MCF 10A (cell line): ENCODE data around the gene ACADVL. TPM values are rescaled to one million over a fixed set of nuclear protein-coding genes. Genes with fewer than 3 reads are reported as not detected.
"Not testable (repeated sequence)": the region's sequence is repeated elsewhere in the genome, so short reads cannot be mapped to it uniquely, and the experiment has no call there.

Source experiments
- BruUV-seq: library from RNA; stranded (reverse); fragments of 400-500 nt; replicated peaks from 2 replicates; lab custom pipeline; 2021; lab: Mats Ljungman, UMichigan
- CTCF ChIA-PET: fragments of 300-600 bp; sonication (Branson Sonifier 250); formaldehyde crosslinking; extraction: SDS; loops from one replicate; lab custom pipeline; 2021; ENCODE audit warnings: antibody characterized with exemption, inconsistent platforms; lab: Yijun Ruan, JAX
- POLR2A ChIA-PET: fragments of 300-600, 350-650 bp; sonication (Branson Sonifier 250); formaldehyde crosslinking; extraction: SDS; loops from one replicate; lab custom pipeline; 2020; ENCODE audit warnings: antibody characterized with exemption, inconsistent platforms; lab: Yijun Ruan, JAX
- DNase-seq: peaks from one replicate; pipeline ENCODE4 v3.0.0-alpha.2; 2018; ENCODE audit not compliant: unreplicated experiment
- H3K27ac Mint-ChIP-seq: one replicate; pipeline ENCODE4 v1.8.0; 2022; ENCODE audit warnings: mild to moderate bottlenecking, low read depth, mixed read lengths; ENCODE audit not compliant: unreplicated experiment
- H3K27me3 Mint-ChIP-seq: one replicate; pipeline ENCODE4 v1.8.0; 2022; ENCODE audit warnings: mixed read lengths; ENCODE audit not compliant: insufficient read depth, unreplicated experiment
- H3K36me3 Mint-ChIP-seq: one replicate; pipeline ENCODE4 v1.8.0; 2022; ENCODE audit warnings: mild to moderate bottlenecking, moderate library complexity, mixed read lengths; ENCODE audit not compliant: insufficient read depth, unreplicated experiment
- H3K4me1 Mint-ChIP-seq: one replicate; pipeline ENCODE4 v1.8.0; 2022; ENCODE audit warnings: mixed read lengths; ENCODE audit not compliant: insufficient read depth, unreplicated experiment
- H3K4me3 Mint-ChIP-seq: one replicate; pipeline ENCODE4 v1.8.0; 2022; ENCODE audit warnings: mild to moderate bottlenecking, moderate library complexity, mixed read lengths; ENCODE audit not compliant: unreplicated experiment
- H3K9me3 Mint-ChIP-seq: one replicate; pipeline ENCODE4 v1.8.0; 2022; ENCODE audit warnings: mixed read lengths; ENCODE audit not compliant: unreplicated experiment
- intact Hi-C: fragments of 100-400 bp; cut with micrococcal nuclease; formaldehyde crosslinking; loops from 2 replicates; pipeline ENCODE4 v1.14.1; 2022
- total RNA-seq: library from RNA; stranded (reverse); gene quantifications from 2 replicates; pipeline ENCODE4 v1.2.3, GENCODE V29; 2022
- TF ChIP-seq, protein P1 (sequence below): fragments of 200-600 bp; IDR thresholded peaks from one replicate; pipeline ENCODE4 v1.8.0; 2022; ENCODE audit warnings: antibody characterized with exemption, mild to moderate bottlenecking; ENCODE audit not compliant: unreplicated experiment

The ACADVL gene
- total RNA-seq, 1 experiment from 2014 or later = 413 TPM

GRCh38 chr17:7242717-7243452, 23.1 kb downstream of the ACADVL start:
- peak; percentile 92 for DNase-seq
- Mint-ChIP-seq H3K4me3 (peak overlapping the region; percentile 100), H3K27me3 (no peaks in the 10 kb centered on the region), H3K36me3 (peaks cover 93% of the 10 kb centered on the region), H3K27ac (peak overlapping the region; percentile 99), H3K4me1 (peaks cover 25% of the 10 kb centered on the region), H3K9me3 (no peaks in the 10 kb centered on the region)
- ChIA-PET POLR2A (interaction anchor here (0.6 to 14.3 kb wide), 27 partner anchors 7 to 914 kb away, joined by 3 to 278 read pairs (median 5); partner anchors contain the start of genes ACADVL, CD68, CTDNEP1 and DLG4), CTCF (interaction anchor here (1.3 to 1.9 kb wide), 2 partner anchors 9 to 53 kb away, joined by 4 to 9 read pairs; partner anchors contain the start of gene DVL2)
- intact Hi-C loops = no loop called here
- BruUV-seq = no TSS peak
- TF ChIP-seq, protein P1, sequence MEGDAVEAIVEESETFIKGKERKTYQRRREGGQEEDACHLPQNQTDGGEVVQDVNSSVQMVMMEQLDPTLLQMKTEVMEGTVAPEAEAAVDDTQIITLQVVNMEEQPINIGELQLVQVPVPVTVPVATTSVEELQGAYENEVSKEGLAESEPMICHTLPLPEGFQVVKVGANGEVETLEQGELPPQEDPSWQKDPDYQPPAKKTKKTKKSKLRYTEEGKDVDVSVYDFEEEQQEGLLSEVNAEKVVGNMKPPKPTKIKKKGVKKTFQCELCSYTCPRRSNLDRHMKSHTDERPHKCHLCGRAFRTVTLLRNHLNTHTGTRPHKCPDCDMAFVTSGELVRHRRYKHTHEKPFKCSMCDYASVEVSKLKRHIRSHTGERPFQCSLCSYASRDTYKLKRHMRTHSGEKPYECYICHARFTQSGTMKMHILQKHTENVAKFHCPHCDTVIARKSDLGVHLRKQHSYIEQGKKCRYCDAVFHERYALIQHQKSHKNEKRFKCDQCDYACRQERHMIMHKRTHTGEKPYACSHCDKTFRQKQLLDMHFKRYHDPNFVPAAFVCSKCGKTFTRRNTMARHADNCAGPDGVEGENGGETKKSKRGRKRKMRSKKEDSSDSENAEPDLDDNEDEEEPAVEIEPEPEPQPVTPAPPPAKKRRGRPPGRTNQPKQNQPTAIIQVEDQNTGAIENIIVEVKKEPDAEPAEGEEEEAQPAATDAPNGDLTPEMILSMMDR = no peak

GRCh38 chr17:7243453-7243729, 23.7 kb downstream of the ACADVL start:
- no TSS peak for BruUV-seq
- TF ChIP-seq, protein P1 = no peak
- intact Hi-C loops = no loop called here
- POLR2A ChIA-PET = interaction anchor here (1.0 to 14.3 kb wide), 12 partner anchors 7 to 673 kb away, joined by 3 to 278 read pairs (median 8); partner anchors contain the start of genes ACADVL, CD68, CTDNEP1 and DLG4
- Mint-ChIP-seq H3K27ac (peak overlapping the region; percentile 99), H3K4me1 (peaks cover 25% of the 10 kb centered on the region), H3K4me3 (peak overlapping the region; percentile 100), H3K9me3 (no peaks in the 10 kb centered on the region), H3K27me3 (no peaks in the 10 kb centered on the region), H3K36me3 (peaks cover 95% of the 10 kb centered on the region)
- CTCF ChIA-PET = interaction anchor here (1.3 kb wide), 1 partner anchor 9 kb away, joined by 4 read pairs; the partner anchor contains the start of gene DVL2
- no peak for DNase-seq

- H3K4me1 Mint-ChIP-seq = peaks cover 28% of the 10 kb centered on the region
- H3K27me3 Mint-ChIP-seq, DNase-seq, H3K27ac Mint-ChIP-seq, H3K9me3 Mint-ChIP-seq, intact Hi-C loops: not testable (repeated sequence)
- POLR2A ChIA-PET = interaction anchor here (0.6 to 14.3 kb wide), 9 partner anchors 6 to 442 kb away, joined by 3 to 278 read pairs (median 9); partner anchors contain the start of genes ACADVL, CD68, CTDNEP1 and DLG4
- H3K4me3 Mint-ChIP-seq = peak overlapping the region; percentile 100
- BruUV-seq = TSS peak; percentile 12
- CTCF ChIA-PET = interaction anchor here (1.3 kb wide), 1 partner anchor 10 kb away, joined by 4 read pairs; the partner anchor contains the start of gene DVL2
- H3K36me3 Mint-ChIP-seq = peaks cover 91% of the 10 kb centered on the region
These were observed 24.1 kb downstream of the ACADVL start for GRCh38 chr17:7243838-7244237.

DNA sequence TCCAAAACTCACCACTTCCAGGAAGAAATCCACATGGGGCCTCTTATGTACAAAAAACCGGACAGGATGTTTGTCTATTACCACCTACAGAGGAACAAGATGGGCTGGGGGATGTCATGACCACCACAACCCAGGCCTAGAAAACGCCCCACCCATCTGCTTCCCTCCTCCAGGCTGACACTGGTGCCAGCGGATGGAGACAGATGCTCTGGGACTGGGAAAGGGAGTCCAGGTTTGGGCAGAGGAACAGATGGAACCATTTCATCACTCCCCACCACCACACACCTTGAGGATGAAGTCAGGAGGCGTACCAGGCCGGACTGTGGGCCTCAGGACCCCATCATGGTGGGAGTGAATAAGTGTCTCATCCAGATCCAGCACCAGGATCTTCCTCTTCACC, 27.0 kb downstream of the ACADVL start:
- ChIA-PET POLR2A (interaction anchor here (1.8 kb wide), 1 partner anchor 12 kb away, joined by 5 read pairs; the partner anchor contains the start of gene DVL2), CTCF (interaction anchor here (0.6 kb wide), 1 partner anchor 444 kb away, joined by 3 read pairs; no protein-coding TSS in a partner anchor)
- no peak overlapping the region for H3K27ac Mint-ChIP-seq
- no TSS peak for BruUV-seq
- no peak for DNase-seq
- no peak overlapping the region for H3K4me3 Mint-ChIP-seq
- TF ChIP-seq, protein P1 = no peak
- intact Hi-C loops = no loop called here
- no peaks in the 10 kb centered on the region for H3K9me3 Mint-ChIP-seq
- peaks cover 24% of the 10 kb centered on the region for H3K4me1 Mint-ChIP-seq
- H3K36me3 Mint-ChIP-seq = peaks cover 64% of the 10 kb centered on the region
- no peaks in the 10 kb centered on the region for H3K27me3 Mint-ChIP-seq
